Activated naive CD4-positive, alpha-beta T cell treated with anti-CD3 and anti-CD28 coated beads, Interleukin-2, amount 10 ng/mL, durations not matched to agents 5 hours and 36 hours (primary cell): ENCODE data around the gene ITGAX. TPM values are rescaled to one million over a fixed set of nuclear protein-coding genes. Genes with fewer than 3 reads are reported as not detected.

ENCODE experiments used
- total RNA-seq, 2 experiments: library from RNA; stranded (reverse); gene quantifications; one replicate each; pipeline ENCODE4 v1.2.3, GENCODE V29; 2021

ITGAX gene
- 1 to 10 TPM; 3.2 to 3.3 TPM for total RNA-seq

DNA sequence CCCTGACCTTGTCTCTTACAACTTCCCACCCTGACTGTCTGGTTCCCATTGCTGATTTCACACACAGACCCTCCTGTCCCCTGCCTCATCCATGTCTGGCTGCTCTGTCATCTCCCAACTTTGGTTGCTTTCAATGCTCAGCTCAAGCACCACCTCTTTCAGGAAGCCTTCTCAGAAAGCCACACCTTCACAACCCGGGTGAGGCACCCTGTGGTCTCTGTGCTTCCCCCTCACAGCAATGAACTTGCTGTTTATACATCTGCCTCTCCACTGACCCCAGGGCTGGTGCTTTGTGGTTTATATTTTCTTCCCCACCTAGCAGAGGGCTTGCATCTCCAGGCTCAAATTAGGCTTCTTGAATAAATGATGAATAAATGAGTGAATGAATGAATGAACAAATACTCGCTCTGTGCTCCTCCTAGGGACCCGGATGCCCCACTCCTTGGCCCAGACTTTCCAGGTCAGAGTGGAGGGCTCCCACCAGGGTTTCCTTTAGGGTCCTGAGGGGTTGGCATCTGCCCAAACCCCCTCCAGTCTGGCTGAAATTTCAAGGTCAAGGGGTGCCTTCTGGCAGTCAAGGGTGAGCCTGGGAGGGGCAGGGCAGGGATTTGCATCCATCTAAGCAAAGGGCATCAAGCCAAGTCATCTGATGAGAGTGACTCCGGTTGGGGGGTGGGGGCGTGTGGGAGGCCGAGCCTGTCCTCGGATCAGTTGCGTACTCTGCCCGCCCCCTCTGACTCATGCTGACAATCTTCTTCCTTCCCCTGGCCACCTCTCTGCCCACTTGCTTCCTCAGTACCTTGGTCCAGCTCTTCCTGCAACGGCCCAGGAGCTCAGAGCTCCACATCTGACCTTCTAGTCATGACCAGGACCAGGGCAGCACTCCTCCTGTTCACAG lies at the start of gene ITGAX:
Gene ITGAX, plus strand, starts transcription at position 783 of the 898 bp plus-strand sequence. Its CDS starts 79 bp downstream, at position 862.

DNA sequence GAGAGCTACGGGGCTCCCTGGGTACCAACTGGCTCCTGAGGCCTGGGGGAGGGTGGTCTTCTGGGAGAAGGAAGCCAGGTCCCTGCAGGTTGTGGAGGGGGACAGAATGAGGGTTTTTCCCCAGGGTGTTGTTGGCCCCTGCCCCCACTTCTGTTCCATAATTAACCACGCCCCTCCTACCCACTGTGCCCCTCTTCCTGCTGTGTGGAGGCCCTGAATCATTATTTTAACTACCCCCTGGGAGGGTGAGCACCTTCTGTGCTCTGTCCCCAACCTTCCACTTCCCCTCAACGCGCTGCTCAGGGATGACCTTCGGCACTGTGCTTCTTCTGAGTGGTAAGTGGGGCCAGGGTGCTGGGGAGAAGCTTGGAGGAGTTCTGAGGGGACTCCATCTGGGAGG lies 38.1 kb downstream of the ITGAX start, which contains the start of gene ITGAD:
Gene ITGAD, plus strand, starts transcription at position 280 of the 400 bp plus-strand sequence. Its CDS starts 26 bp downstream, at position 306.

DNA sequence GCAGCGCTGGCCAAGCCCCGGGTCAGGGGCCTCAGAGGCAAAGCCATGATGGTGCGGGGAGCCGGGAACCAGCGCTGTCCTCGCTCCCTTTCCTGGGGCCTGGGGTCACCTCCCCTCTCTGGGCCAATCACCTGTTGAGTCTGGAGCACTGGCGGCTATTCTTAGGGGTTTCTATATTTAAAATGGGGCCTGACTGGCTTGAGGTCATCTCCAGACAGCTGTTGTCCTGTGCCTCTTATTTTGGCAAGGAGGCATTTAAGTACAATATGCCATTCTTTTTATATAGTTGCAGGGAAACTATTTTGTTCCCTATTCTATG lies 73.3 kb downstream of the ITGAX start, which contains the start of gene COX6A2:
Gene COX6A2, minus strand, starts transcription at position 82 of the 319 bp plus-strand sequence. Its CDS starts 35 bp downstream, at position 47.

Other genes starting within 250 kb of the ITGAX start
- 10 to 100 TPM; 25.8 to 26.9 TPM for gene BCKDK, start 246.8 kb upstream of the ITGAX start, total RNA-seq
- gene KAT8, start 237.5 kb upstream of the ITGAX start, total RNA-seq: 10 to 100 TPM; 61.5 to 65.3 TPM
- not detected for gene PRSS8, start 219.4 kb upstream of the ITGAX start, total RNA-seq
- gene PRSS36, start 205.1 kb upstream of the ITGAX start, total RNA-seq: 1 to 10 TPM; 2.0 to 3.6 TPM
- 100 to 1,000 TPM; 492 to 544 TPM for gene FUS, start 175.0 kb upstream of the ITGAX start, total RNA-seq
- gene PYCARD, start 152.4 kb upstream of the ITGAX start, total RNA-seq: 10 to 100 TPM; 92.6 to 96.9 TPM
- not detected for gene TRIM72, start 141.1 kb upstream of the ITGAX start, total RNA-seq
- gene PYDC1, start 138.0 kb upstream of the ITGAX start, total RNA-seq: not detected
- gene ITGAM, start 95.2 kb upstream of the ITGAX start, total RNA-seq: 10 to 100 TPM; 55.4 to 57.2 TPM
- not detected for gene ITGAD, start 38.2 kb downstream of the ITGAX start, total RNA-seq
- not detected for gene COX6A2, start 73.2 kb downstream of the ITGAX start, total RNA-seq
- under 1 TPM; 0.08 to 0.26 TPM for gene ZNF843, start 87.6 kb downstream of the ITGAX start, total RNA-seq
- 10 to 100 TPM; 10.7 to 10.8 TPM for gene ARMC5, start 104.3 kb downstream of the ITGAX start, total RNA-seq
- gene TGFB1I1, start 117.0 kb downstream of the ITGAX start, total RNA-seq: under 1 TPM; 0.48 to 0.60 TPM
- gene SLC5A2, start 127.9 kb downstream of the ITGAX start, total RNA-seq: under 1 TPM; 0.17 to 0.28 TPM
- gene RUSF1, start 153.2 kb downstream of the ITGAX start, total RNA-seq: 10 to 100 TPM; 42.2 to 44.0 TPM
- not detected for gene AHSP, start 172.7 kb downstream of the ITGAX start, total RNA-seq